ENCODE results near the gene TEX14. TPM values are rescaled to one million over a fixed set of nuclear protein-coding genes. Genes with fewer than 3 reads are reported as not detected.

TEX14 gene
- total and polyA plus RNA-seq, 2 donors, result 0.09 to 0.11 TPM

DNA sequence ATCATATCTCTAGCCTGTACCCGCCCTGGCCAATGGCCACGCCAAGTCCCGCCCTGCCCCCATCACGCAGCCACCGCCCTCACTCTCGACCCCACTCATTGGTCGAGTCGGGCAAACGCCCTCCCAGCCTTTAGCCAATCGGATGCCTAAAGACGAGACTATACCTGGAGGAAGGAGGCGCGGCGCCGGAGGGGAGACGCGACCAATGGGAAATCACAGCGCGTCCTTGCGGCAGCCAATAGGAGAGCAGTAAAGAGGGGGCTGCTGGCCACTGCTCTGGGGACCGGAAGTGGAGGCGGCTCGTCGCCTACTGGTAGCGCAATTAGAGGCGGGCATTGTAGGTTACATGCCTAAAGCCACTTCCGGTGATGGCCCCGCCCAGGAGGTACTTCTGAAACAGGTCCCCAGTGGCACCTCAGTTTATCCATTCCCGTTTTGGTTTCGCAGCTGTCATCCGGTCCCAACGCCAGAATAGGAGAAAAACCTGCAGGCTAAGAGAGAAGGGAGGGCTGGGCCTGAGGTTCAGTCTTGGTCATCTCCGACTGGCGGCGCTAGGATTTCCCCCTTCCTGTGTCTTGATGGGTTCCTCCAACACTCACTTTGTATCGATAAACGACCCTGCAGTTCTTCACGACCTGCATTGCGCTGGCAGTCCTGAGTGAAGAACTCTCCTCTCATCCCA, 173.8 kb downstream of the TEX14 start:
- peak overlapping the region; percentile 84 for H3K27ac ChIP-seq (ENCODE audit: low read depth)
- under 1% methylated on average over 39 of the region's 39 CpGs for WGBS
- peak; percentile 100 for DNase-seq (ENCODE audit: extremely low spot score)
- H3K36me3 ChIP-seq (ENCODE audit: insufficient read depth), result no peaks in the 10 kb centered on the region
- H3K4me1 ChIP-seq (ENCODE audit: insufficient read depth), result peaks cover 2% of the 10 kb centered on the region
- peak overlapping the region; percentile 53 for H3K4me3 ChIP-seq (ENCODE audit: low read depth, low read length)

DNA sequence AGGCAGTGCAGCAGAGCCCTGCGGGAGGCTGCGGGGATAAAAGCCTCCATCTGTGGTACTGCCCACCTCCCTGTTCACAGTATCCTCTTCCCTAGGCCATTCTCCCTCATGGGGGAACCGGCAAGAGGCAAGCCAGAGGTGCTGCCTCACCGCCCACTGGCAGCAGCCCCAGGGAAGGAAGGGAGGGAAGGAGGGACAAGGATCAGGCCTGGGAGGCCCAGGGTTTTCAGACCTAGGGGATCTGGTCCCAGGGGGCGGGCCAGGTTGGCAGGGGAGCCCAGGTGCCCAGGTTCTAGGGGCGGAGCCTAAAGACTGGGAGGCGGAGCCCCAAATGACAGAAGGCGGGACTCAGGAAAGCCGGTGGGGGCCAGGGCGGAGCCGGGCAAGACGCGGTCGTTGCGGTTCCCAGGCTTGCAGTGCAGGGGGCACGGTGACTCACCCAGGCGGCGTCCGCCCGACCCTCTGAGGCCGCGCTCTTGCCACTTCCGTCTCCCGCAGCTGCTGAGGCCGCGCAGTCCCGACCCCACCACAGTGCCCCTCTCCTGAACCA, 174.4 kb downstream of the TEX14 start:
- H3K4me1 ChIP-seq (ENCODE audit: insufficient read depth), result peaks cover 2% of the 10 kb centered on the region
- no peaks in the 10 kb centered on the region for H3K36me3 ChIP-seq (ENCODE audit: insufficient read depth)
- peak overlapping the region; percentile 84 for H3K27ac ChIP-seq (ENCODE audit: low read depth)
- under 1% methylated on average over 27 of the region's 27 CpGs for WGBS
- no peak for DNase-seq (ENCODE audit: extremely low spot score)
- peak overlapping the region; percentile 41 for H3K4me3 ChIP-seq (ENCODE audit: low read depth, low read length)

DNA sequence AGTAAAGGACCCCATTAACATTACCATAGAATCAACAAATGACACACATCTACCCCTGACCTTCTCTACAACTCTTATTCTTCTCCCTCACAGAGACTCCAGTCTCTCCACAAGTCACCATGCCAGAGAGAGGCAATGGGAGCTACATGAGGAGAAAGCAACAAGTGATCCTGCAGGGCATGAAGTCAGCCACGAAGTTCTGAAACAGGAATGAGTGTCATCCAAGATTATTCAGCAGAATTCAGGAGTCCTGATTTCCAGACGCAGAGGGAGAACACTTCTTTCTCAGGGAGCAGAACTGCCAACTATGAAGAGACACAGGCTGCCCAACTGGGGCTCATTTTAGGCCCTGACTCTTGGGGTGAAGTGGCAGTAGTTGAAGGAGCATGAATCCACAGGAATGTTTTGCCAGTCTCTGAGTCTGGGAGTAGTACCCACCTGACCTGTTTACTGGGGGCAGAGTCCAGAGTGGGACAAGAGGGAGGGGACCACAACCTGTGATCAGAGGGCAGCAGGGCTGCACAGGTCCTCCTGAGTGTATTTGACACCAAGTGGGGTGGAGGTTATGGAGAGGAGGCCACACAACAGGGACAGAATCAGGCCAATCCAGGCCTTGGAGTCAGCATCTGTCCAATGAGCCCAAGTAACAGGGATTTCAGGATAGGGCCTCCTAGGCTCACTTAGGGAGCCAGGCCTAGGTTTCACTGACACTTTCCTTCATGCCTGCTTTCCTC, 175.0 kb downstream of the TEX14 start:
- Histone ChIP-seq H3K4me1 (ENCODE audit: insufficient read depth) (peaks cover 2% of the 10 kb centered on the region), H3K4me3 (ENCODE audit: low read depth, low read length) (peak overlapping the region; percentile 41), H3K27ac (ENCODE audit: low read depth) (peak overlapping the region; percentile 84), H3K36me3 (ENCODE audit: insufficient read depth) (no peaks in the 10 kb centered on the region)
- DNase-seq (ENCODE audit: extremely low spot score), result no peak
- 45% methylated on average over 2 of the region's 2 CpGs for WGBS

DNA sequence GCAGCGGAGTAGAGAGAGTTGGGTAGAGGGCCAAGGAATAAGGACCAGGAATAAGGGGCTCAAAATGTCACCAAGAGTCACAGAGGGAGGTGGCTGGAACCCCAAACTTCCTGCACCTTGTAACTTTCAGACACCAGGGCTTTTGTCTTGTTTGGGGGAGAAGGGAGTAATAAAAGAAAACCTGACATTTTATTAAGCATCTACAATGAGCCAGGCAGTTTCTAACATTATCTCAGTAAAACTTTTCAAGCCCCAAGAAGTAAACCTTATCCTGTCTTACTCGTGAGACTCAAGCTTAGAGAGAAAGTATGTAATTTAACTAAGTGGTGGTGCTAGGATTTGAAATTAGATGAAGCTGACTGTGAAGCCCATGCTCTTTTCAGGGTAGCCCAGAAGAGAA, 176.6 kb downstream of the TEX14 start:
- Histone ChIP-seq H3K4me1 (ENCODE audit: insufficient read depth) (peaks cover 2% of the 10 kb centered on the region), H3K36me3 (ENCODE audit: insufficient read depth) (peaks cover 2% of the 10 kb centered on the region), H3K4me3 (ENCODE audit: low read depth, low read length) (no peak overlapping the region), H3K27ac (ENCODE audit: low read depth) (peak overlapping the region; percentile 70)
- 68% methylated on average over 2 of the region's 2 CpGs for WGBS
- no peak for DNase-seq (ENCODE audit: extremely low spot score)

DNA sequence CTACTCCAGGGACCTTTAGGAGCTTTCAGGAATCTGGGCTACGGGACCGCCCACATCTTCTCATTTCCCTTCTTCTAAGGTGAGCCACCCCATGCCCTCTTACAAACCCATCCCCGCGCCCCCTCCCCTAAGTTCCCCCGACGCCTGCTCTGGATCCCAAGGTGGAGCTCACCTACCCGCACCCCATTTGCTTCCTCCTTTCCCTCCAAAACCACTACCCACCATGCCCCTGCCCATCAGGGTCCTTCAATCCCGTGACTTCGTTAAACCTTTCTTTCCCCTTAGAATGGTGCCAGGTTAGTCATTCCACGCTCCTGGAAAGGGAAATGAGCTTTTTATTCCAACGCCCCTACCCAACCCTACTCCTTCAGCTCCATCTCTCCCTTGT, 177.1 kb downstream of the TEX14 start:
- H3K4me1 ChIP-seq (ENCODE audit: insufficient read depth), result peaks cover 2% of the 10 kb centered on the region
- H3K4me3 ChIP-seq (ENCODE audit: low read depth, low read length), result peak overlapping the region; percentile 70
- 12% methylated on average over 11 of the region's 11 CpGs for WGBS
- H3K36me3 ChIP-seq (ENCODE audit: insufficient read depth), result peaks cover 2% of the 10 kb centered on the region
- DNase-seq (ENCODE audit: extremely low spot score), result no peak
- H3K27ac ChIP-seq (ENCODE audit: low read depth), result peak overlapping the region; percentile 70

DNA sequence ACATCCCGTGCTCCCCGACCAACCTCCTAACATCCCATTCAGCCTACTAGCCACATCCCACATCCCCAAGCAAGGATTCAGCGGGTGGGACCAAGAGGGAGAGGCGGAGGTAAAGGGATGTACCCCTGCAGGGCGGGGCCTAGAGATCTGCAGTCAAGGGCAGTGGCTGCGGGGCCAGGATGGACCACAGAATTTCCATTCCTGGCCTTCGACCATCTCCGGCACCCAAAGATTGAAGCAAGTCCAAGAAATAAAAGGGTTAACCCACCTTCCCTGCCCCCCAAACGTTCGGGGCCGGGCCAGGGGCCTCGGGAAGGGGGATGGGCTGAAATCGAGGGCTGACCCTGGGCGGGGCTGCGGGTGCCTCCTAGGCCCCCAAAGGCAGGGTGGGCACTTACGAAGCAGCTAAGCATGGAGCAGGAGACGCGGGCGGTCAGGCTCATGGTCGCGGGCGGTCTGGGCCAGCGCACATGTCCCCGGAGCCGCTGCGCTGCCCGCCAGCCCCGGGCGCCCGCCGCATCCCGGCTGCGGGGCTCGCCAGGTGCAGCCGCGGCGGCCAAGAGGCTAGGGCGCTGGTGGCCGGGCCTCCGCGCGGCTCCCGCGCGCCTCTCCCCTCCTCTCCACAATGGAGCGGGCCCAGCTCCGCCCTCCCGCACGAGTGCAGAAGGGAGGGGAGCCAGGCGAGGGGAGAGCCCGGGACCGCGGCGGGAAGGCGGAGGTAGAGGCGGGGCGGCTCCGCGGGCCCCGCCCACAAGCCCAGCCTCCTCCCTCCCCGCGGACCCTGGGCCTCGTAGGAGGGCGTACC, 177.7 kb downstream of the TEX14 start, which contains the start of gene MTMR4:
MTMR4 (minus strand) TSS at position 674 of the 805 bp plus-strand sequence; CDS start at position 443, 231 bp downstream.
- peak; percentile 62 for DNase-seq (ENCODE audit: extremely low spot score)
- Histone ChIP-seq H3K36me3 (ENCODE audit: insufficient read depth) (peaks cover 2% of the 10 kb centered on the region), H3K4me1 (ENCODE audit: insufficient read depth) (peaks cover 2% of the 10 kb centered on the region), H3K27ac (ENCODE audit: low read depth) (peak within 1 kb of the TSS; percentile 70), H3K4me3 (ENCODE audit: low read depth, low read length) (peak within 1 kb of the TSS; percentile 70)
- WGBS, result under 1% methylated on average over 62 of the region's 64 CpGs

DNA sequence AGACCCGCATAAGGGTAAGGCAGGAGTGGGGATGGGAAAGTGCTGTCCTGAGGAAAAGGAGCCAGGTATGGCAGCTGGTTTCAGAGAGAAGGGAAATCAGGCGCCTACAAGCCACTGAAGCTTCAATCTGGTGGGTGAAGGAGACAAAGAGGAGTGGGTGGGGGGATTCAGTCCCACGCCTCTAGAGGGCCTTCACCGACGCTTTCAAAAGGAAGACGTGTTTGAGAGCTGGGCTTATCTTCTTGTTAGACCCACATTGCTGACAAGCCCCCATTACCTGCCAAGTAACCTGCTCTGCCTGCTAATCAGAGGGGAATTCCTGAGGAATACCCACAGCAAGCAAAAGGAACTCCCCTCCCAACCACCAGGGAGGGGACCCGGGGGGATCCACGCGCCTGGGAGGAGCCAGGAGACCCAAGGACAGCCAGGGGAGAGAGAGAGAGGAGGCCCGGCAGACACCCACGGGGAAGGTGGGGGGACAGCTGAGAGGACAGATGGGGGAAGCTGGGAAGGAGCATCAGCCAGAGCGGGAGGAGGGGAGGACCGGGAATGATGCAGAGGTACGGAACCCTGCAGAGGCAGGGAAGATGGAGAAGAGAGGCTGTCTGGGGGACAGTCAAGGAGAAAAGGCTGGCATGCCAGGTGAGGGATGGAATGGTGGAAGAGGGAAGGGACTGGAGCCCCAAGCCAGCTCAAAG, 178.4 kb downstream of the TEX14 start:
- Histone ChIP-seq H3K36me3 (ENCODE audit: insufficient read depth) (peaks cover 2% of the 10 kb centered on the region), H3K27ac (ENCODE audit: low read depth) (no peak overlapping the region), H3K4me1 (ENCODE audit: insufficient read depth) (peaks cover 2% of the 10 kb centered on the region), H3K4me3 (ENCODE audit: low read depth, low read length) (peak overlapping the region; percentile 70)
- DNase-seq (ENCODE audit: extremely low spot score), result no peak
- WGBS, result 29% methylated on average over 14 of the region's 14 CpGs

DNA sequence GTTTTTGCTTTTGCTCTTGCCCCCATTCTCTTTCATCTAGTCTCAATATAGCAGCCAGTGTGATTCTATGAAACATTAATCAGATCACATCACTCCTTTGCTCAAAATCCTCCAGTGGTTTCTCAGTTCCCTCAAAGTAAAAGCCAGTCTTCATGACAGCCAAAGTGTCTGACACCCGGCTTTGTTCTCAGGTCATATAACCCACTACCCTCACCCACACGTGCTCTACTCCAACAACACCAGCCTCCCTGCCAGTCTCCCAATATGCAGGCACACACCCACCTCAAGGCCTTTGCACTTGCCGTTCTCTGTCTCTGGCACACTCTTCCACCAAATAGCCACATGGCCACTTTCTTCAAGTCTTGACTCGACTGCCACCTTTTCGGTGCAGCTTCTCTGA, 181.8 kb downstream of the TEX14 start:
- Histone ChIP-seq H3K27ac (ENCODE audit: low read depth) (no peak overlapping the region), H3K4me3 (ENCODE audit: low read depth, low read length) (no peak overlapping the region), H3K4me1 (ENCODE audit: insufficient read depth) (peaks cover 2% of the 10 kb centered on the region), H3K36me3 (ENCODE audit: insufficient read depth) (peaks cover 4% of the 10 kb centered on the region)
- 93% methylated on average over 5 of the region's 5 CpGs for WGBS
- DNase-seq (ENCODE audit: extremely low spot score), result no peak

DNA sequence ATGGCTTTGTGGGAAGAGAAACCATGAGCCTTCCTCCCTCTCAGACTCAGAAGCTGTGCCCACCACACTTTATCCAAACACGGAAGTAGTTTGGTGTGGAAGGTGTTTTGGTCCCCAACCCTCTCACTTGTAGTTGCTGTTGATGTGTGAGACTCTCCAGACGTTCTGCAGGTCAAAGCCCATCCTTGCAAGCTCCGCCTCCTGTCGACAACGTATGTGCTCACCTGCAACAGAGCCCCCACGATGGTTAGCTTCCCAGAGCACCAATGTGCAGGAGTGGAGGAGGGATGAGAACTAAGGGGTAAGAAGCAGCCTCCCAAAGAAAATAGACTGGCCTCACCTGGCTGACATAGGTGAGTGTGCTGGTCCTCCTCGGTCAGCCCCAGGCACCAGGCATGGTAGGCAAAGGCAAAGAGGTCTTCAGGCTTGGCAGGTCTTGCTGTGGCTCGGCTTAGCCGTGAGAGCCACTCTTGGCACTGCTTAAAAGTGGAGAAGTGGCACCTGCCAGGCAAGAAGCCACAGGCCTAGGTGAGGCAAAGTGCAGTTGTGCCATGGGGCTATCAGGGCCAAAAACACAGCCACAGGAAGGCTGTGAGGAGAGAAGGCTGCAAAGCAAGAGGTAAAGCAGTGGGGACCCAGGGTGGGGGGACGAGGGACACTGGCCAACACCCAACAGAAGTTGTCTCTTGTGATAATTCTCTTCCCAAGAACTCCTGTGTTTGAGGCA, 183.3 kb downstream of the TEX14 start:
- 81% methylated on average over 10 of the region's 10 CpGs for WGBS

DNA sequence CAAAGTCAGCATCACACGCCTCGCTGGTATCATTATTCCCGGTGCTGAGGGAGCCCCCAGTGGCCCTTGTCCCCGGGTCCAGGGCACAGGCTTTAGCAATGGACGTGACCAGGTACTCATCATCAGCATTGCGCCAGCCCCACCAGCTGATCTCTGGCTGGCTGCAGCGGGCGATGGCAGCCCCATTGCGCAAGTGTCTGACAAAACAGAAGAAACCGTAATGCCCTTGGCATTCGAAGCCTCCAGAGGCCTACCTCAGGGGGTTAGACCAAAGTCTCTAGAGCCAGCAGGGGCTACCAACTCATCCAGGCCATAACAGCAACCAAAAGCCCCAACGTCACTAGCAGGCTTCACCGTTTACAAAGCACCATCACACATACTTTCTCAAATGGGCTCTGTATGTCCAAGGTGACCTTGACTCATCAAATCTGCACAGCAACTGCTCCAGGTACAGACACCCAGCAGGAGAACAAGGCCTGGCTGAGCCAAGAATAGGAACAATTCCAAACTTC, 184.7 kb downstream of the TEX14 start:
- no peak overlapping the region for H3K27ac ChIP-seq (ENCODE audit: low read depth)
- WGBS, result 95% methylated on average over 13 of the region's 13 CpGs
- H3K36me3 ChIP-seq (ENCODE audit: insufficient read depth), result peaks cover 4% of the 10 kb centered on the region
- no peaks in the 10 kb centered on the region for H3K4me1 ChIP-seq (ENCODE audit: insufficient read depth)
- no peak overlapping the region for H3K4me3 ChIP-seq (ENCODE audit: low read depth, low read length)
- DNase-seq (ENCODE audit: extremely low spot score), result no peak

More for the DNA sequence above, 183.3 kb downstream of the TEX14 start:
- no peak for DNase-seq (ENCODE audit: extremely low spot score)
- H3K4me1 ChIP-seq (ENCODE audit: insufficient read depth), result peaks cover 2% of the 10 kb centered on the region
- H3K4me3 ChIP-seq (ENCODE audit: low read depth, low read length), result no peak overlapping the region
- peaks cover 4% of the 10 kb centered on the region for H3K36me3 ChIP-seq (ENCODE audit: insufficient read depth)
- no peak overlapping the region for H3K27ac ChIP-seq (ENCODE audit: low read depth)
